DOHH2 (cell line): ENCODE results near the gene NFYC.

Source experiments
- H3F3A ChIP-seq: fragments of 200-600 bp; sonication (generic), shearing (Covaris generic); 2 replicates; pipeline ENCODE4 v1.6.0; 2016; ENCODE audit warnings: antibody characterized with exemption, mild to moderate bottlenecking; ENCODE audit not compliant: control insufficient read depth, insufficient read depth
- H3K27ac ChIP-seq: fragments of 200-600 bp; sonication (generic); 2 replicates; pipeline ENCODE4 v1.5.1; 2014; ENCODE audit warnings: low read depth, mild to moderate bottlenecking, low read length, moderate library complexity
- H3K27me3 ChIP-seq: fragments of 200-600 bp; sonication (generic); 2 replicates; pipeline ENCODE4 v1.6.1; 2014; ENCODE audit warnings: mild to moderate bottlenecking, low read length, mixed read lengths; ENCODE audit not compliant: control insufficient read depth
- H3K36me3 ChIP-seq: fragments of 200-600 bp; sonication (generic); 2 replicates; pipeline ENCODE4 v1.6.1; 2014; ENCODE audit warnings: mild to moderate bottlenecking, low read length, moderate library complexity, mixed read lengths; ENCODE audit not compliant: control insufficient read depth
- H3K4me1 ChIP-seq: fragments of 200-600 bp; sonication (generic); 2 replicates; pipeline ENCODE4 v1.6.1; 2014; ENCODE audit warnings: mild to moderate bottlenecking, low read length, mixed read lengths; ENCODE audit not compliant: control insufficient read depth
- H3K4me2 ChIP-seq: fragments of 200-600 bp; sonication (generic); 2 replicates; pipeline ENCODE4 v1.6.0; 2014; ENCODE audit warnings: mild to moderate bottlenecking, low read length, moderate library complexity
- H3K4me3 ChIP-seq: fragments of 200-600 bp; sonication (generic); 2 replicates; pipeline ENCODE4 v1.5.1; 2014; ENCODE audit warnings: mild to moderate bottlenecking, low read length, mixed read lengths
- H3K79me2 ChIP-seq: fragments of 200-600 bp; sonication (generic); 2 replicates; pipeline ENCODE4 v1.6.1; 2014; ENCODE audit warnings: mild to moderate bottlenecking, low read length, mixed read lengths; ENCODE audit not compliant: control insufficient read depth
- H3K9me2 ChIP-seq: fragments of 200-600 bp; sonication (generic); replicated peaks from 2 replicates; pipeline ENCODE4 v1.6.1; 2014; ENCODE audit warnings: mild to moderate bottlenecking, low read length, mixed read lengths; ENCODE audit not compliant: control insufficient read depth
- H3K9me3 ChIP-seq: fragments of 200-600 bp; sonication (generic); 2 replicates; pipeline ENCODE4 v1.6.1; 2014; ENCODE audit warnings: antibody characterized with exemption, low read length, mixed read lengths; ENCODE audit not compliant: control insufficient read depth, insufficient read depth
- H4K20me1 ChIP-seq: fragments of 200-600 bp; sonication (generic); 2 replicates; pipeline ENCODE4 v1.6.0; 2014; ENCODE audit warnings: low read depth, mild to moderate bottlenecking, antibody characterized with exemption, low read length, moderate library complexity; ENCODE audit not compliant: control insufficient read depth, insufficient read depth
- EZH2phosphoT487 ChIP-seq: fragments of 200-600 bp; sonication (generic); IDR thresholded peaks from 2 replicates; pipeline ENCODE4 v1.6.1; 2017; ENCODE audit warnings: borderline replicate concordance, mild to moderate bottlenecking, antibody characterized with exemption, low read length, moderate library complexity, mixed read lengths
- TF ChIP-seq, protein P1 (sequence below): fragments of 200-600 bp; sonication (generic); IDR thresholded peaks from one replicate; pipeline ENCODE4 v1.5.1; 2014; ENCODE audit warnings: antibody characterized with exemption, mild to moderate bottlenecking, low read depth, low read length; ENCODE audit not compliant: poor library complexity, severe bottlenecking

NFYC gene

DNA sequence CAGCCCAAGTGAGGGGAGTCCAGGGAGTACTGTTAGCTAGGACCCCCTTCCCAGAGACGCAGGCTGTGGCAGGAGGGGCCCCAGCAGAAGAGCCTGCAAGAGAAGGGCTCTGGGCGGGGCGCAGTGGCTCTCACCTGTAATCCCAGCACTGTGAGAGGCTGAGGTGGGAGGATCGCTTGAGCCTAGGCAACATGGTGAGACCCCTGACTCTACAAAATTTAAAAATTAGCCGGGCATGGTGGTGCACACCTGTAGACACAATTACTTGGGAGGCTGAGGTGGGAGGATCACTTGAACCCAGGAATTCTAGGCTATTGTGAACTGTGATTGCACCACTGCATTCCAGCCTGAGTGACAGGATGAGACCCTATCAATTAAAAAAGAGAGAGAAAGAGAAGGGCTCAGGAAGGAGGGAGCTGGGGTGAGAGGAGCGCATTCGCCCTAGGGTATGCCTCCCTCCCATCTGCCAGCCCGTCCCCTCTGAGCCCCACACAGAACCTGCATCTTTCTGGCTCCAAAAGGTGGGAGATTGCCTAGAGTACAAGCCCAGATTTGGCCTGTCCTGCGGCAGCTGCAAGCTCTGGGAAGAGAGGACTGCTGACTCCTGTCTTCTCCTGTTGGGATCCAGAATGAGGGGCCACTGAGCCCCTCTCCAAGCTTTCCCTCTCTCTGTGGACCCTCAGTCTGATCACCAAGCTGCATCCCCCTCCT, 95.6 kb downstream of the NFYC start:
- no peaks in the 10 kb centered on the region for H3F3A ChIP-seq
- no peak overlapping the region for H3K4me3 ChIP-seq
- H3K79me2 ChIP-seq = no peaks in the 10 kb centered on the region
- no peaks in the 10 kb centered on the region for H3K4me1 ChIP-seq
- no peaks in the 10 kb centered on the region for H4K20me1 ChIP-seq
- peaks cover 29% of the 10 kb centered on the region for H3K27me3 ChIP-seq
- H3K4me2 ChIP-seq = no peak overlapping the region
- no peaks in the 10 kb centered on the region for H3K9me3 ChIP-seq
- H3K36me3 ChIP-seq = no peaks in the 10 kb centered on the region
- TF ChIP-seq, protein P1, sequence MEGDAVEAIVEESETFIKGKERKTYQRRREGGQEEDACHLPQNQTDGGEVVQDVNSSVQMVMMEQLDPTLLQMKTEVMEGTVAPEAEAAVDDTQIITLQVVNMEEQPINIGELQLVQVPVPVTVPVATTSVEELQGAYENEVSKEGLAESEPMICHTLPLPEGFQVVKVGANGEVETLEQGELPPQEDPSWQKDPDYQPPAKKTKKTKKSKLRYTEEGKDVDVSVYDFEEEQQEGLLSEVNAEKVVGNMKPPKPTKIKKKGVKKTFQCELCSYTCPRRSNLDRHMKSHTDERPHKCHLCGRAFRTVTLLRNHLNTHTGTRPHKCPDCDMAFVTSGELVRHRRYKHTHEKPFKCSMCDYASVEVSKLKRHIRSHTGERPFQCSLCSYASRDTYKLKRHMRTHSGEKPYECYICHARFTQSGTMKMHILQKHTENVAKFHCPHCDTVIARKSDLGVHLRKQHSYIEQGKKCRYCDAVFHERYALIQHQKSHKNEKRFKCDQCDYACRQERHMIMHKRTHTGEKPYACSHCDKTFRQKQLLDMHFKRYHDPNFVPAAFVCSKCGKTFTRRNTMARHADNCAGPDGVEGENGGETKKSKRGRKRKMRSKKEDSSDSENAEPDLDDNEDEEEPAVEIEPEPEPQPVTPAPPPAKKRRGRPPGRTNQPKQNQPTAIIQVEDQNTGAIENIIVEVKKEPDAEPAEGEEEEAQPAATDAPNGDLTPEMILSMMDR = no peak
- no peak for TF ChIP-seq EZH2phosphoT487
- no peaks in the 10 kb centered on the region for H3K9me2 ChIP-seq
- H3K27ac ChIP-seq = no peak overlapping the region

DNA sequence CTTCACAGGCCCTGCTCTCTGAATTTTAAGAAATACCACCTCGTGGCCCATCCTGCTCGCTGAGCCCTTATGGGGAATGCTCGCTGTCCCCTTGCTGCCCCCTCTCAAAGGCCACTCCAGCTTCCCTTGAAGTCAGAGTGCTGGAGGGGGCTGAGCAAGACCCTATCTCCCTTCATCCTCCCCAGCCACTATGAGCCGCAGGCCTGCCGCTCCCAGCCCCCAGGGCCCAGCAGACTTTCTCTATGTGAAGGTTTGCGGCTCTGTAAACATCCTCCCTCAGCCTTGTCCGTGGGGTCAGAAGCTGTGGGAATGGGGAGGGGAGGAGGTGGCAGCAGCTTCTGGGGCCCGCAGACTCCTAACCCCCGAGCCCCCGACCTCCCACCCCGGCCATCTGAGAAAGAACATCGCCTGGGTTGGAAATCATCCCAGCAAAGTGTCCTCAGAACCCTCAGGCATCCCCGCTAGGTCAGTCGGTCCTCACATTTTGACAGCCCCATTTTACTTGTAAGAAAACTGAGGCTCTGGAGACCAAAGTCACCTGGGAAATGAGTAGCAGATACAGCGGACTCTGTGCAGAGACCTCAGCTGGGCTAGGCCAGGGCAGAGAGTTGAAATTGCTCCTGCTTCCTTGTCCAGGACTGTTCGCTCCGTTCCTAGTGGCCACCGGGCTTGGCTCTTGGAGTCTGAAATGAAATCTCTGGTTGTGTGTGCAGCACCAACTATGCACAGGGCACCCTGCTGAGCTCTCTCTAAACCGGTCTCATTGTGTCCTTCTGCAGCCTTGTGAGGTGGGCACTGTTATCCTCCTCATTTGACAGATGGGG, 96.4 kb downstream of the NFYC start:
- TF ChIP-seq, protein P1 = no peak
- no peak for TF ChIP-seq EZH2phosphoT487
- peaks cover 23% of the 10 kb centered on the region for H3K27me3 ChIP-seq
- no peaks in the 10 kb centered on the region for H3K79me2 ChIP-seq
- no peaks in the 10 kb centered on the region for H3K9me2 ChIP-seq
- H3K4me3 ChIP-seq = no peak overlapping the region
- no peak overlapping the region for H3K4me2 ChIP-seq
- no peaks in the 10 kb centered on the region for H3K9me3 ChIP-seq
- no peaks in the 10 kb centered on the region for H4K20me1 ChIP-seq
- no peaks in the 10 kb centered on the region for H3K36me3 ChIP-seq
- no peaks in the 10 kb centered on the region for H3K4me1 ChIP-seq
- H3K27ac ChIP-seq = no peak overlapping the region
- H3F3A ChIP-seq = no peaks in the 10 kb centered on the region

DNA sequence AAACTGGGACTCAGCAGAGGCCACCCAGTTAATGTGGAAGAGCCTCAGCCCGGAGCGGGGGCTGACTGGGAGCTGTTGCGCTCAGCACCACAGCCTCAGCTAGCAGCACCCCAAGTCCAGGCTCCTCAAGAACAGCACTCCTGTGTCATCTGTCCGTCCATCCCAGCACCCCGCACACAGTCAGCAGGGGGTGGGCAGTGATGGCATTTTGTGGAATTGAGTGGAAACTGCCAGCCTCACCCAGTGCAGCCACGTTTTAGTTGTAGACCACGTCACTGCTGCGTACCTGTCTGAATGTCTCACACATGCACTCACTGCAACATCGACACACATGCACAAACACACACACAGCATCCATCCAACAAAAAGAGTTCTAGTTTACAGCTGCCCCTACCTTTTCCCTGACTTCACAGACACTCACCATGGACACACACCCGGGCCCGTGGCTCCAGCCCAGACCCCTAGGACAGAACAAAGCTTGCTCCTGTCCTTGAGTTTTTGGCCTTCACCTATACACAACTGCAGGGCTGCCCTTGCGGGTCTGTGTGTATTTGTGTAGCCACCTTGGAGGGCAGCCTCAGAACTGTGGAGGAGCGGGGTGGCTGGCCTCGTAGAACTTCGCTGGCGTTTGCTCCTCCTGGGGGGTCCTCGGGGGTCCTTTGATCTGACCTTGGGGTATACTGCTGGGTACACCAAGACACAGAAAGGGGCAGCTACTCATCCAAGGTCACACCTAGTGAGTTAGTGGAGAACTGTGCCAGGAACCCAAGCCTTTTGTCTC, 97.2 kb downstream of the NFYC start:
- H3K27ac ChIP-seq = no peak overlapping the region
- no peaks in the 10 kb centered on the region for H3K4me1 ChIP-seq
- H3K79me2 ChIP-seq = no peaks in the 10 kb centered on the region
- peaks cover 24% of the 10 kb centered on the region for H3K27me3 ChIP-seq
- H3K9me2 ChIP-seq = no peaks in the 10 kb centered on the region
- no peak for TF ChIP-seq EZH2phosphoT487
- TF ChIP-seq, protein P1 = no peak
- no peaks in the 10 kb centered on the region for H3K9me3 ChIP-seq
- no peaks in the 10 kb centered on the region for H3F3A ChIP-seq
- no peaks in the 10 kb centered on the region for H4K20me1 ChIP-seq
- no peak overlapping the region for H3K4me3 ChIP-seq
- H3K36me3 ChIP-seq = no peaks in the 10 kb centered on the region
- H3K4me2 ChIP-seq = no peak overlapping the region
